RCC 7860 (cell line): ENCODE results near the gene EPHX1.

Experiments
- DNase-seq: peaks from one replicate; pipeline ENCODE4 v3.0.0-alpha.2; 2015; ENCODE audit warnings: low spot score
- FAIRE-seq: peaks from 2 replicates; lab custom pipeline; 2012; peaks lifted over from hg19 to GRCh38; lab: Jason Lieb, UNC

EPHX1 gene

DNA sequence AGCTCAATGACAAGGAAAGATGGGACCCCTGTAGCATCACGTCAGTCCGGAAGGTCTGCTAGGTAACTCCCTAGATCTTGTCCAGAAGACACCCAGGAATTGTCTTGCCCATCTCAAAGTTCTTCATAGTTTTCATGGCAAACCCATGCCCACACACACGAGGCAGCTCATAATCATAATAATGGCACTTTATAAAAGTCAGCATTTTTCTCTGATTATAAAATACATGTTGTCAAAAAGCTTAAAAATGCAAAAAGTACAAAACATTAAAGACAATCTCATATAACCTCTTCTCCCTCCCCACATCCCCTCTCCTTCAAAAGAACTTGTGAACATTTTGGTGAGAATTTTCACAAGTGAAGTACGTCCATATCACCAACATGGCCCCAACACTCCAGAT lies 30.8 kb downstream of the EPHX1 start:
- DNase-seq, result no peak
- FAIRE-seq, result no peak

DNA sequence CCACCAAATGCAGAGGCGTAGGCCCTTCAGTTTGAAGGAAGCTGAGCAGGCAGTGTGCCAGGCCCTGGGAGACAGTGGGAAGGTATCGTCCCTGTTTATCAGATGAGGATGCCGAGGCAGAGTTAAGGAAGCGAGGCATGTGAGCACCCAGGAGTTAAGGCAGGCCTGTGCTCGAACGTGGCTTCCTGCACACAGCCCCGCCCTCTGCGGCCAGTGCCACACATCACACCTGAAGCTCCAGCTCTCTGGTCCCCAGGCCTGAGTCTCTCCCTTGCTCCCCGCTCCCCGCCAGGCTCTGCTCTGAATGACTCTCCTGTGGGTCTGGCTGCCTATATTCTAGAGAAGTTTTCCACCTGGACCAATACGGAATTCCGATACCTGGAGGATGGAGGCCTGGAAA lies 32.1 kb downstream of the EPHX1 start:
- FAIRE-seq (no peak), DNase-seq (no peak)

DNA sequence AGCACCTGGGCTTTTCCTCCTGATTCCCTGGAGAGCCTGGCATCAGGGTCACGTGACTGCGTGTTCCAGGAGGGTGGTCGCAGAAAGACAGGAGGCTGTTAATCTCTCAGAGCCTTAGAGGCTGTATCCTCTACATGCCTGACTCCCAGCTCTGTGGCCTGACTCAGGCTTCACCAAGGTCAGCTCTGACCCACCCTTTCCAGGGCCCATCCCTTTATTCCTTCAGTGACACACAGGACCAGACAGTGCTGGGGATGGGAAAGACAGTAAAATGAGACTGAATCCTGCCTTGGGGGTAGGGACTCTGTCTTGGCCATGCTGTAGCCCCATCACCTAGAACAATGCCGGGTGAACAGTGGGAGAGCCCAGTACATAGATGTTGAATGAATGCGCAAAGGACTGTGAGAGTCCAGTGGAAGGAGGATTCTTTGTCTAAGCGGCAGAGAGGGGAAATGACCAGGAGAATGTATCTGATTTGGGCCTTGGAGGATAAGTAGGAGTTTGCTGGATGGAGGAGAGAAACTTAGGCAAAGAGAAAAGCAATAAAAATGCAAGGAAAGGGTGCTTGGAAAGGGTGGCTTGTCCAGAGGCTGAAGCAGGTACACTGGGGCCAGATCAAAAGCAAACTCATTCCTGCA lies 33.0 kb downstream of the EPHX1 start:
- DNase-seq (no peak), FAIRE-seq (no peak)

DNA sequence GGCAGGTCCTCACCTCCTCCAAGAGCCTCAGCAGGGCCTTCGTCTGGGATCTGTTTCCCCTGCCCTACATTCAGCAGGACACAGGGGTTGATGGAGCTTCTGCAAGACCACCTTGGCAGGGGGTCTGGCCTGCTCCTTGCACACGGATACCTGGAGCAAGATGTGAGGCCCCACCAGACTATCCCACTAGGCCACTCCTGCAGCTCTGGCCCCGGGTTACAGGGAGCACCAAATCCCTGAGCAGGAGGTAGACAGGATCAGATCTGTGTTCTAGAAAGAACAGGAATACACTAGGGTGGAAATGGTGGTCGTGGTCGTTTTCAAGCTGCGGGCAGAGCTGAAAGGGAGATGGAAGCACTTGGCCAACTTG lies 33.5 kb downstream of the EPHX1 start:
- no peak for DNase-seq
- no peak for FAIRE-seq

DNA sequence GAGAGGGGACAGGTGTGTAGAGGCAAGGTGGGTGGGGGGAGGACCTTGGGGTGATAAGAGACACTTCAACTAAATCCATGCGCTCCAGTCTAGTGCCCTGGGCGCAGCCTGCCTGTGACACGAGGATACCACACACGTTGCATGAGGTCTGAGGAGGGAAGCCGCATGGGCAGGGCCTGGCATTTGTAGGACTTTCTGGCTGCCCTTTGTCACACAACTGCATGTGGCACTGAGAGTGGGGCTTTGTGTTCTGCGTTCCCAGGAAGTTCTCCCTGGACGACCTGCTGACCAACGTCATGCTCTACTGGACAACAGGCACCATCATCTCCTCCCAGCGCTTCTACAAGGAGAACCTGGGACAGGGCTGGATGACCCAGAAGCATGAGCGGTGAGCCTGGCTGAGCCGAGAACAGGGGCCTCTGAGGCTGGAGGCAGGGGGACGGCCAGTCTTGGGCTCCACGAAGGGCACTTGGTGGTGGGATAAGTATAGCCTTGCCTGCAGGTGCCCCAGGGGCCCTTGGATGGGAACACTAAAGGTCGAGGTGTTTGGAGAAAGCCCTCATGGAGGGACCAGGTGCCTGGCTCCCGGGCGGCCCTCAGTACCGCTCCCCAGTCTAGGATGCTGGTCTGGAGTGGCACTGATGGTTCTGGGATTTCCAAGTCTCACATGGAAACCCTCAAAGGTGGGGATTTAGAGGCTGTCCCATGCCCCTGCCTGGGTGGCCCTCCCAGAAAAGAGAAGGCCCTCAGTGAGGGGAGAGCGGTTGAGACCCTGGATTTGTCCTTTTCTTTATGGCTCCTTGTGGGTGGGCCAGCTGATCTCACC lies 34.5 kb downstream of the EPHX1 start:
- peak; percentile 10 for DNase-seq
- no peak for FAIRE-seq

DNA sequence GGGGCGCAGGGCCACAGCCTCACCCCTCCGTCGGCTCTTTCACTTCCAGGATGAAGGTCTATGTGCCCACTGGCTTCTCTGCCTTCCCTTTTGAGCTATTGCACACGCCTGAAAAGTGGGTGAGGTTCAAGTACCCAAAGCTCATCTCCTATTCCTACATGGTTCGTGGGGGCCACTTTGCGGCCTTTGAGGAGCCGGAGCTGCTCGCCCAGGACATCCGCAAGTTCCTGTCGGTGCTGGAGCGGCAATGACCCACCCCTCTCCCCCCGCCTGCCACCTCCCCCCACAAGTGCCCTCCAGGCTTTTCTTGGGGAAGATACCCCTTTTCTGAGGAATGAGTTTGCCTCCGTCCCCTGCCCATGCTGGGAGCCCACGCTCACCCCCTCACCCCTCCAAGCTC lies 35.2 kb downstream of the EPHX1 start:
- no peak for DNase-seq

DNA sequence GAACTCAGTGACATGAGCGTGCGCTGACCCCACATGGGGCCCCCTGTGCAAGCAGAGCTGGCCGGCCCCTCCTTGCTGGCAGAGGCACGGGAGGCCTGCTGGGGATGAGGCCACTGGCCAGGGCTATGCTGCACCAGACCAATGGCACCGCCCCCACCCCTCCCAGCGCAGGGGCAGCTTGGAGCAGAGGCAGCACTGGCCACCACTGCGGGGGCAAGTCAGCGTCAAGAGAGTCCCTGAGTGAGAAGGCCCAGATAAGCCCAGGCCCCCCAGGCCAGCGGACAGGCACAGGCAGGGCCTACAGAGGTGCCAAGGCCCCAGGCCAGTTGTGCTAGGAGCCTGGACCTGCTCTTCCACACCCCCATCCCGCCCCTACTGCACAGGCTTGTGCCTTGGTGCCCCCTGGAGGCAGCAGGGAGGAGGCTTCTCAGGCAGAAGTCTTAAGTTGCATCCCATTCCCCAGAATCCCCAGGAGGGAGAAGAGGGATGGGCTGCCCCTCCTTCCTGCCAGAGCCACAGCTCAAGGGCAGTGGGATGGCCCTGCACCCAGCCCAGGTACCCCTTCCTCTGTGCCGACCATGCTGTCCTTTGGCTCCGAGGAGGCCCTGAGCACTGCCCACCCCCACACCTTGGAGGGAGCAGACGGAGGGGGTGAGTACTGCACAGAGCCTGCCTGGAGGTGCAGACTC lies 35.8 kb downstream of the EPHX1 start:
- FAIRE-seq, result no peak
- peak; percentile 53 for DNase-seq

More for the DNA sequence above, 35.2 kb downstream of the EPHX1 start:
- FAIRE-seq, result no peak

DNA sequence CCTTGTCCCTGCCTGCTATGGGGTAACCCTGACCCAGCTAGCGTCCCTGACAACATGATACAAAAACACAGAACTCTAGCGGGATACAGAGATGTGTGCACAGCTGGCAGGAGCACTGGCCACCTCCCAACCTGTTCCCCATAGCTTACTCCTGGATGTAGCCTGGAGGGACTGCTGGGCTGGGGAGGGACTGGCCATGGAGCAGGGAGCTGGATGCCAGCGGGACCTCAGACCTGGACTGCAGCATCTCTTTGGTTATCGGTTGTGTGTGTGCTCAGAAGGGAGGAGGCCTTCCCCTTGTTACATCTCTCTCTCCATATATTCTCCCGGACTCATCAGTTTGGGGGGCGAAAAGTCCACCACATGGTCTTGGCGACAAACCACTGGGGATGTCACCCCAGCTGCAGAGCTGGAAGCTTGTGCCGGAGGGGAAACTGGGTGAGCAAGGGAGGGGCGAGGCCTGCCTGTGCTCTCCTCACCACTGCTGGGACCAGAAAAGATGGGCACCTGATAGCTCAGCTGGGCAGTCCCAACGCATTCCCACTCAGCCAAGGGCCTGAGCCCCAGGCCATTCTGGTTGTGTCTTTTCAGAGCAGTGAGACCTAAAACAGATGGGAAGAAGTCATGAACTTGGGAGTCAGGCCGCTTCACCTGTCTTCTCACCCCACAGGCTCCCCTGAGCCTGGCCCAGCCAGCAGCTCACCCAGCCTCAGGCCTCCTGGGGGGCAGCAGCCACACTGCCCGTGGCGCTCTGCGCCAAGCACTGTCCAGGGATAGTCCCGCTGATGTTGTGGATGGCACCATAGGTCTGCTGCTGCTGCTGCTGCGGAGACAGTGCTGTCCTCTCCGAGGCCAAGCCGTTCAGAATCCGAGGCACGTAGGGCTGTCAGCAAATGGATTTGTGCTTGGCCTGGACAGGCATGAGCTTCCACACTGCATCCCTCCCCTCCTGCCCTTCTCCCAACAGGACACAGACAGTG lies 36.7 kb downstream of the EPHX1 start:
- no peak for DNase-seq
- no peak for FAIRE-seq

DNA sequence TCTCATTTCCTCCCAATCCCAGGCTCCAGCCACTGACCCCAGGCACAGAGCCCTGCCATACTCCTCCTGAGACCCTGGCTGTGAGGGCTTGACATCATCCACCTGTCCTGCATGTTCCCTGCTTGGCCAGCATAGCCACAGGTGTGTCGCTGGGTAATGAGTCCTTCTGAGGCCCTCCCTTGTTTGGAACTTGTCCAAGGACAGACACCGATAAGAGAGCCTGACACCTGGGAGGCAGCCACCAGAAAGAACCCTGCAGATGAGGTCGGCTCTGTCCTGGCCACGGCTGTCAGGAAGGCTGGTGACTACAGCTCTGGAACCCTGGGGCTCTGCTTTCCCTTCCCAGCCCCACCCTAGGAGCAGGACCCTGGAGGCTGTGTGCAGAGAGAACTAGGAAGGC lies 37.7 kb downstream of the EPHX1 start:
- FAIRE-seq, result no peak
- DNase-seq, result no peak

DNA sequence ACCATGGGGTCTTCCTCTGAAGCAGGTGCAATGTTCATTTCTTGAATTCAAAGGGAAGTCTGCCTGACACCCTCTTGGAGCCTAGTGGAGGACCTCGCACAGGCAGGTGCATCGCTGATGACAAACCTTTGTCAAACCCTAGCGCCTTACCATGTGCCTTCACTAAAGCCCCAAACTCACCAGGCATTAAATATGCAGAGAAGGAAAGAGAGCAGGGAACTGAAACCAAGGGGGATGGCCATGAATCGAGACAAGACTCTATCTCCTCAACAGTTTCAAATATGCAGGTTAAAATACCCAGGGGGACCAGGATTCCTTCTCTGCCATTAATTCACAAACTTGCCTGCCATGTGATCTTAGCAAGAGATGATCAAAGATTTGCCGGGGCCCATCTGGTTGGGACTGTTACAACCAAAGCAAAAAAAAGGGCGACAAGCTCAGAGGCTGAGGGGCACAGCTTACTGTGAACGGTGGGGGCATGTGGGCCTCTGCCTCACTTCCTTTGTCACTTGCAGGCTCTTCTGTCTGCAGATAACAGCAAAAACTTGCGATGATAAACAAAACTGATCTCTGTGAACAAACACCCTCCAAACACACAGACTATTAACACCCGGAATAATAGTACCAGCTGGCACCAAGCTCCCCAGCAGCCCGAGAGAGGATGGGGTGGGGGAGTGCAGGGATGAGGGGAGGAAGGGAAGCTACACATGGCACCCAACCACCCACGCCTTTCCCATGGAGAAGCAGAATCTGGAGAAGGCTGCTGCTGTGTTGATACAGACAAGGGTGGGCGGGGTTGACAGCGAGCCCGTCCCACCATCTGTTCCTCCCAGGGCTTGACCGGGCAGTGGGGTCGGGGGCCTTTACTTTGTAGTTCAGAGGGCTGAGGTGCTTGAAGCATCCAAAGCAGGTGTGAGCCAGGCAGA lies 38.4 kb downstream of the EPHX1 start:
- DNase-seq (no peak), FAIRE-seq (no peak)

DNA sequence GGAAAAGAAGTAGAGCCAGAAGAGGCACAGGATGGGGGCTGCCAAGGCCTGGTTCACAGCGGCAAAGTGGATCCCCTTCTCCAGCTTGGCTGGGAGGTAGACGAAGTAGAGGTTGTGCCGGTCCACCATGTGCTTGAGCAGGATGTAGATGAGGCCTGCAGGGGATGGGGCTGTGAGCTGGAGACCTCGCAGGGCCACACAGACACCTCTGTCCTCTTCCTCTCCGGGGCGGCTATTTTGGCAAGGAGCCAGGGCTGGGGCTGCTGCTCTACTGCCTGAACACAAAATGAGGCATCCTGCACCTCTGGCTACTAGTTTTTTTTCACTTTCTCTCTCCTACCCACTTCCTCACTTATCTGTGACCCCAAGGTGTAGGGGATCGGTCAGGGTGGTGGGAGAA lies 40.0 kb downstream of the EPHX1 start:
- FAIRE-seq (no peak), DNase-seq (no peak)

DNA sequence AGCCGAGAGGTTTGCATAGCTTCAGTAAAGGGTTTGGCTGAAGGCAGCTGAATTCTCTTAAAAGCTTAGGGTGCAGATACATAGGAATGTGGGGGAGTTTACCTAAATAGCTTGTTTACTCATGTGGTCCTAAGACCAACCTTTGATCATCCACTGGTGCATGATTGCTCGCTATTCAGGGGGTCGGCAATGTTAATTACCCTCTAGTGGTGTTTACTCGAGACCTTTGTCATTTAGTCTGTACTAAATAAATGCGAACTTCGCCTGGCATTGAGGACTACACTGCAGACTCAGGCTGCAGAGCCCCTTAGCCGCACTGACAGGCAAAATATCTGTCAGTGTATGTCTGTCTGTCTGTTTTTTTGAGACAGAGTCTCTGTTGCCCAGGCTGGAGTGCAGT lies 40.4 kb downstream of the EPHX1 start:
- DNase-seq (no peak), FAIRE-seq (no peak)

DNA sequence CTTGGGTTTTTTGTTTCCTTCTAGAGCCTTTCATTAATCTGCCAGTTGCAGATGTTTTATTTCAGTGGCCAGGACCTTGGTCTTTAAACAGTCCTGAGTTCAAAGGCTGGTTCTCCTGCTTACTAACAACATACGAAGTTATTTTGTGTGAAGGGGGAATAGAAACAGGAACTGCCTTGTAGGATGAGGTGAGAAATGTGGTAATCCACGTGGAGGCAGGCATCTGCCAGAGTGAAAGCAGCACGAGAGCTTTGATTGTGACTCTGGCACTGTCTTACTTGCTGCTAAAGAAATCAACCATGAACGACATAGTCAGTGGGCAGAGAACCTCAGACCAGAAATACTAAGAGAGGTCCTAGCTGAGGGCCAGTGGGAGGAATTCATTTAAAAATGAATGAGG lies 41.9 kb downstream of the EPHX1 start:
- no peak for DNase-seq
- FAIRE-seq, result no peak

DNA sequence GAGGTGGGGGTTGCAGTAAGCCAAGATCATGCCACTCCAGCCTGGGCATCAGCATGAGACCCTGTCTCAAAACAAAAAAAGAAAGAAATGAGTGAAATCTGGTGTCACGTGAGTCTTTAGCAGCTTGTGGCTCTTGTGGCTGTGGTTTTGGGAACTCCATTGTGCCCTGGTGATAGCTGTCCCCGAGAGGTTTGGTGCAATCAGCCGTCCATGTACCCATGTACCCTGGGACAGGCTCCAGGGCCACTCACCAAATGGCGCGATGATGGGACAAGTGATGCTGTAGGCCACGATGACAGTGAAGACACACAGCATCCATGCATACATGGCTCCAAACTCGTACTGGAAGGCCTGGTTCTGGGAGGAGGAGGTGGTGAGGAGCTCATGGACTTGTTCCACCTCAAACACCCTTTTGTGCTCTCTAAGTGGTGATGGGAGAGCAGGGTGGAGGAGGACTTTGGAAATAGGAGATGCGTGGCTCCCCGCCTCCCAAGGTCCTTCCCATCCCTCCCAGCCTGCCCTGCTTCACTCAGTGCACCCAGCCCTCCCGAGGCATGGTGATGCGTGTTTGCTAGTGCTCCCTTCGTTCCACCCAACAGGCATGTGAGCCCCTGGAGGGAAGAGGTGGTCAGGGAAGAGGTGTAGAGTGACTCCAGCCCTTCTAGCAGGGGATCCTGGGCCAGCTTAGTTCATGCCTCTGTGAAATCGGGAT lies 42.6 kb downstream of the EPHX1 start:
- no peak for FAIRE-seq

DNA sequence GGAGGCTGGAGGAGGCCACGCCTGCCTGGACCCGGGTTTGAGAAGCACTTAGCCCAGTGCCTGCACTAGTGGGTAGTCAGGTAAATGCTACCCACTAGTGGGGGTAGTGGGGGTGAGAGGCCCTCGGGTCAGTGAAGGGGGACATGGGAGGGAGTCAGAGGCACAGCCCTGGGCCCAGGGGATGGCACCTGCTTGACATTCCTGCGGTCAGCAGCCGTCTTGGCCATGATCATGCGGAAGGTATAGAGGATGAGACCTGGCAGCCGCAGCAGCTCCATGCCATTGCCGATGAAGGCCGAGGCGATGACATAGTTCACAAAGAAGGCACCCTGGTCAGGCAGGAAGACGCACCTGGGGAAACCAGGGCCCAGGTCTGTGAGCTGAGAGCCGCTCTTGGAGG lies 43.5 kb downstream of the EPHX1 start:
- no peak for FAIRE-seq
- DNase-seq, result no peak

More for the DNA sequence above, 42.6 kb downstream of the EPHX1 start:
- DNase-seq, result no peak

DNA sequence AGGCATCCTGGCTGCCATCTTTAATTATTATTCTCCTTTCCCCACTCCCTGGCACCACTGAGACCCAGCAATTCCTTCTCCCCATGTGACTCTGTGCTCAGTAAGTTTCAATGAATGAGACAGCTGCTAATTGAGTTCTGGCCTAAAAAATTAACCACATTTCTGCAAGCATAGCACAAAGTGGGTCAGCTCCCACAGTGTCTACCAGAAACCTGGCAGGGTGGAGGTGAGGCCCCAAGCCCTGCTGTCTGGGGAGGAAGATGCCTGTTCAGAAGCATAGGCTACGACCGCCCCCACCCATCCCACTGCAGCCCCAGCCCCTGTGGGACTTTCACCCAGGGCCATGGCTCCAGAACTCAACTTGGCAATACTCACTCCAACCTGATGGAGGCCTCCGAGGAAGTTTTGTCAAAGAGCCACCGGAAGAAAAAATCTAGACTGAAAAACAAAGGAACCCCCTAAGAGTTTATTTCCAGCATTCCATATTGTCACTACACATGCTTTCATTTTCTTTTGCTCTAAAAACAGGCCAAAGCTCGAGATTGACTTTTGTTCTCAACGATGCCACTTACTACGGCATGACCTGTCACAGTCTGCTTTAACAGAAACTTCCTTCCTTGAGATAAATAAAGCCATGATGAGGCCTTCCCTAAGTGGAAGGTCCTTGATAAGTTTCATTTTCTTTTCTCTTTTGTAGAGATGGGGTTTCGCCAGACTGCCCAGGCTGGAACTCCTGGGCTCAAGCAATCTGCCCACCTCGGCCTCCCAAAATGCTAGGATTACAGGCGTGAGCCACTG lies 45.8 kb downstream of the EPHX1 start:
- DNase-seq (no peak), FAIRE-seq (no peak)

DNA sequence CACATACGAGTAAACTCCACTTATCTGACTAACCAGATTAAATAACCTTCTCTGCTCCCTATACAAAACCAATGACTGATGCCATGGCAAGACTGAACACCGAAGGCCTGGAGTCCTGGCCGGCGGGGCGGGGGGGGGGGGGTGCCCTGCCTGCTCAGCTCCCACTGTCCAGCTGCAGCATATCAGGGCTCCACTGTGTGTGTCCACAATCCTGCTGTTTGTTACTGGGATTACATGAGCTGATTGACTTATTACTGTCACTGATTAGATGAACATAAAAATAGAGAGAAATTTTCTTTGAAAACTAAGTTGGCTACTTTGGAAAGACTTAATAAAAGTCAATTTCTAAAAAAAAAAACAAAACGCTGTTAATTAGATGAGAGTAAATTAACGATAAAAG lies 47.3 kb downstream of the EPHX1 start:
- no peak for FAIRE-seq
- no peak for DNase-seq

DNA sequence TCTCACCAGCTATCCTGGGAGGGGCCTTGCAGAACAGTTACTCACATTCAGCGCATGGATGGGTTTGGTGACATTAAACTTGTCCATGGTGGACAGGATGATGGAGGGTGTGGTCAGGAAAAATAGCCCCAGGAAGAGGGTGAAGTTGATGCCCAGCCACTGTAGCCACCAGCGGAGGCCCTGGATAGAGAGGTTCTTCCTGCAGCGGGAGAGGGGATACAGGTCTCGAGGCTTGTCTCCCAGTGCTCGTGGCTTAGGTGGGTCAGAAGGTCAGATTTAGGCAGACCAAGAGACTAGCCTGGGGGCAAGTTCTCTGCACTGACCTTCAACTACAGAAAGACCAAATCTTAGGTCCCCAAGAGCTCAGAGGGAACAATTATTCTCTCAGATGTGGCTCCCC lies 49.2 kb downstream of the EPHX1 start:
- no peak for DNase-seq
- FAIRE-seq, result no peak
